HUES48 (cell line): ENCODE data around the gene ACTRT2.

Source experiments
- H3K27ac ChIP-seq: one replicate; pipeline ENCODE4 v1.7.0; 2013; ENCODE audit warnings: low read depth, low read length, inconsistent platforms
- H3K27me3 ChIP-seq: 2 replicates; pipeline ENCODE4 v1.6.1; 2013; ENCODE audit warnings: mild to moderate bottlenecking, low read length; ENCODE audit not compliant: control insufficient read depth, insufficient read depth
- H3K36me3 ChIP-seq: 2 replicates; pipeline ENCODE4 v1.6.1; 2013; ENCODE audit warnings: low read length; ENCODE audit not compliant: control insufficient read depth, insufficient read depth
- H3K4me1 ChIP-seq: 2 replicates; pipeline ENCODE4 v1.6.1; 2013; ENCODE audit warnings: mild to moderate bottlenecking, low read length; ENCODE audit not compliant: control insufficient read depth, insufficient read depth
- H3K4me3 ChIP-seq: 2 replicates; pipeline ENCODE4 v1.5.1; 2013; ENCODE audit warnings: mild to moderate bottlenecking, low read depth, low read length
- H3K9ac ChIP-seq: 2 replicates; pipeline ENCODE4 v1.6.1; 2013; ENCODE audit warnings: mild to moderate bottlenecking, low read depth, low read length, moderate library complexity
- H3K9me3 ChIP-seq: 2 replicates; pipeline ENCODE4 v1.6.1; 2013; ENCODE audit warnings: low read length; ENCODE audit not compliant: control insufficient read depth, insufficient read depth

Gene ACTRT2

GRCh38 chr1:2985067-2985561, 36.2 kb upstream of the ACTRT2 start:
- Histone ChIP-seq H3K27me3 (no peaks in the 10 kb centered on the region), H3K9me3 (no peaks in the 10 kb centered on the region), H3K4me3 (no peak overlapping the region)

GRCh38 chr1:2985694-2986548, 35.3 kb upstream of the ACTRT2 start:
- Histone ChIP-seq H3K9ac (no peak overlapping the region), H3K4me1 (no peaks in the 10 kb centered on the region), H3K36me3 (no peaks in the 10 kb centered on the region), H3K4me3 (no peak overlapping the region), H3K9me3 (no peaks in the 10 kb centered on the region; the same call in 1 of the 2 replicates), H3K27me3 (no peaks in the 10 kb centered on the region), H3K27ac (no peak overlapping the region)

More at GRCh38 chr1:2985067-2985561, 36.2 kb upstream of the ACTRT2 start:
- Histone ChIP-seq H3K4me1 (no peaks in the 10 kb centered on the region), H3K27ac (no peak overlapping the region), H3K9ac (no peak overlapping the region), H3K36me3 (no peaks in the 10 kb centered on the region)

GRCh38 chr1:2986549-2987305, 34.5 kb upstream of the ACTRT2 start:
- H3K9ac ChIP-seq, result no peak overlapping the region
- H3K4me3 ChIP-seq, result no peak overlapping the region
- no peaks in the 10 kb centered on the region for H3K36me3 ChIP-seq
- H3K27me3 ChIP-seq, result no peaks in the 10 kb centered on the region
- H3K9me3 ChIP-seq, result peaks cover under 1% of the 10 kb centered on the region; the same call in 1 of the 2 replicates
- H3K4me1 ChIP-seq, result no peaks in the 10 kb centered on the region
- H3K27ac ChIP-seq, result no peak overlapping the region

DNA sequence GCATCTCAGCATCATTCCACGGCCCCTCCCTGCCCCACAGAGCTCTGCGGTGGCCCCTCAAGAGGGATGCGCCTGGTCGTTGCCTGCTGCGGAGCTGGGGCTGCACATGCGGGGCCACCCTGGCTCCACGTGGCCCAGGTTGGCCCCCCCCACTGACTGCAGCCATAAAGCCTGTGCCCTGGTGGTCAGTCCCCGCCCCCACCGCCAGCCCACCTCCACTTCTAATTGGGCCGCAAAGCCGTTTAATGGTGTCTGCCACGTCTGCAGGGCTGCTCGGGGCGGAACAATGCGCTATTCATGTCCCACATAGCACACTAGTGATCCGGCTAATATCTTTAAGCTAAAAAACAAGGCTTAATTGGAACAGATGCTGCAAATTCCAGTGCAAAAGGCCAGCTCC, 33.5 kb upstream of the ACTRT2 start:
- no peak overlapping the region for H3K9ac ChIP-seq
- H3K4me1 ChIP-seq, result no peaks in the 10 kb centered on the region
- no peak overlapping the region for H3K27ac ChIP-seq
- no peak overlapping the region for H3K4me3 ChIP-seq
- H3K9me3 ChIP-seq, result peaks cover 3% of the 10 kb centered on the region; the same call in 1 of the 2 replicates
- H3K27me3 ChIP-seq, result no peaks in the 10 kb centered on the region
- no peaks in the 10 kb centered on the region for H3K36me3 ChIP-seq

DNA sequence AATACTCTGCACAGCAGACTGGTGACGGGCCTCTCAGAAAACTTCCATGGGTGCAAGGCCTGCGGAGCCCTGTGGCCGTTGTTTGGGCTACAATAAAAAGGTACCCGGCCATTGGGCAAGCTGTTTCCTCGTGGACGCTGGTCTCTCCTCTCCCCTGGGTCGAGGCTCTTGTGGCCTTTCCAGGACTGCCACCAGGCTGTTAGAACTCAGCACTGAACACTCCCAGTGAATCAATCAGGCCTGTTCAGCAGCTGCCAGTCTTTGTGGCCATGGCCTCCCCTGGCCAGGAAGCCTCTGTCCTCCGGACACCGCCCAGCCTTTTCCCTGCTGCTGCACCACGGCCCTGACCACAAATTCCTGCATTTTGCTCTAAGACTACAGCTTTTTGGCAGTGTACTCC, 33.0 kb upstream of the ACTRT2 start:
- H3K36me3 ChIP-seq, result no peaks in the 10 kb centered on the region
- peaks cover 3% of the 10 kb centered on the region; the same call in 1 of the 2 replicates for H3K9me3 ChIP-seq
- no peak overlapping the region for H3K4me3 ChIP-seq
- no peak overlapping the region for H3K27ac ChIP-seq
- H3K4me1 ChIP-seq, result no peaks in the 10 kb centered on the region
- no peaks in the 10 kb centered on the region for H3K27me3 ChIP-seq
- no peak overlapping the region for H3K9ac ChIP-seq

- no peak overlapping the region for H3K4me3 ChIP-seq
- H3K9ac ChIP-seq, result no peak overlapping the region
- no peaks in the 10 kb centered on the region for H3K36me3 ChIP-seq
- no peaks in the 10 kb centered on the region for H3K27me3 ChIP-seq
- peaks cover 12% of the 10 kb centered on the region; the same call in 1 of the 2 replicates for H3K9me3 ChIP-seq
- no peak overlapping the region for H3K27ac ChIP-seq
- no peaks in the 10 kb centered on the region for H3K4me1 ChIP-seq
These were observed 32.1 kb upstream of the ACTRT2 start for GRCh38 chr1:2989185-2989584.

DNA sequence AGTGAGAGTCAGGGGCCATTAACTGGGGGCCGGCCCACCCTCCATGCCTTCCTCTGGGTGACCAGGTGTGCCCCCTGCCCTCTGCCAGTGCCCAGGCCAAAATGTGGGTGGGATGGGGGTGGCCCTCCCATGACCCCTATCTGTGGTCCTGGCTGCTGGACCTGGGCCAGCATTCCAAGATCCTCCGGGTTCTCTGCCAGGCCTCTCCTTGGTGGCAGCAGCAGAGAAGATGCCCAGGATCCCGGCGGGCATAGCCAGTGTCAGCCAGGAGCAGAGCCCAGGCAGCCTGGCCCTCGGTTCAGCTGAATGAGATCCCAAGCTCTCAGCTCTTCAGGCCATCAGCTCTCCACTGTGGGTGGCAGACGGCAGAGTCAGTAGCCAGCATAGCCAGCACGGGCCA, 31.3 kb upstream of the ACTRT2 start:
- H3K27me3 ChIP-seq, result no peaks in the 10 kb centered on the region
- no peaks in the 10 kb centered on the region for H3K4me1 ChIP-seq
- no peak overlapping the region for H3K4me3 ChIP-seq
- H3K36me3 ChIP-seq, result no peaks in the 10 kb centered on the region
- no peak overlapping the region for H3K9ac ChIP-seq
- peaks cover 18% of the 10 kb centered on the region; the same call in 1 of the 2 replicates for H3K9me3 ChIP-seq
- no peak overlapping the region for H3K27ac ChIP-seq

GRCh38 chr1:2990376-2991115, 30.7 kb upstream of the ACTRT2 start:
- Histone ChIP-seq H3K4me3 (no peak overlapping the region), H3K36me3 (no peaks in the 10 kb centered on the region), H3K9ac (no peak overlapping the region), H3K27me3 (no peaks in the 10 kb centered on the region), H3K9me3 (peaks cover 19% of the 10 kb centered on the region; the same call in 1 of the 2 replicates), H3K27ac (no peak overlapping the region), H3K4me1 (no peaks in the 10 kb centered on the region)

DNA sequence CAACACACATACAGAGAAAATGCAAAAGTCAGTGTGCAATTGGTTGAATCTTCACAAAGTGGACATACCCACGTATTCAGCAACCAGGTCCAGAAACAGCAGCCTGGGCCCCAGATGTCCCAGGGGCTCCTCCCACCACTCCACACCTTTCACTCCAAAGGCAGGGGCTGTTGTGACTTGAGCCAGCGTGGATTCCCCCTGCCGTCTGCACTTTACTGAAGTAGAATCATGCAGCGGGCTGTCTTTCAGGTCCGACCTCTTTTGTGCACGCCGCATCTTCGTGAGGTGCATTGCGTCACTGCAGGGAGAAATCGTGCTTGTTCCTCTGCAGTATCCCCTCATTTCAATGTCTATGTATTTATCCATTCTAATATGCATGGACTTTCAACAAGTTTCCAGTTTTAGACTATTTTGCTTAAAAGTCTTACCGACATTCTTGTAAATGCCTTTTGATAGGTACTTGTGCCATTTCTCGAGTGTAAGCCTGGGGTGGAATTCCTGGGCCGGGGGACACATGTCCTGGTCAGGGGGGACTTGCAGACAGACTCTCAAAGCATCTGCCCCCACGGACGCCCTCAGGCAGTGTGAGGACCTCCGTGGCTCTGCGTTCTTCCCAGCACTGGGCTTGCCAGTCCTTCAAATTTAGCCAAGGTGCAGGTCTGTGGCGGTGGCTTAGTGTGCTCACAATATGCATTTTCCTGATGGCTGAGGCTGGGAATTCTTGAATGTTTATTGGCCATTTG, 29.3 kb upstream of the ACTRT2 start:
- Histone ChIP-seq H3K9me3 (peaks cover 24% of the 10 kb centered on the region), H3K36me3 (no peaks in the 10 kb centered on the region), H3K27ac (no peak overlapping the region), H3K9ac (no peak overlapping the region), H3K27me3 (no peaks in the 10 kb centered on the region), H3K4me1 (no peaks in the 10 kb centered on the region), H3K4me3 (no peak overlapping the region)

DNA sequence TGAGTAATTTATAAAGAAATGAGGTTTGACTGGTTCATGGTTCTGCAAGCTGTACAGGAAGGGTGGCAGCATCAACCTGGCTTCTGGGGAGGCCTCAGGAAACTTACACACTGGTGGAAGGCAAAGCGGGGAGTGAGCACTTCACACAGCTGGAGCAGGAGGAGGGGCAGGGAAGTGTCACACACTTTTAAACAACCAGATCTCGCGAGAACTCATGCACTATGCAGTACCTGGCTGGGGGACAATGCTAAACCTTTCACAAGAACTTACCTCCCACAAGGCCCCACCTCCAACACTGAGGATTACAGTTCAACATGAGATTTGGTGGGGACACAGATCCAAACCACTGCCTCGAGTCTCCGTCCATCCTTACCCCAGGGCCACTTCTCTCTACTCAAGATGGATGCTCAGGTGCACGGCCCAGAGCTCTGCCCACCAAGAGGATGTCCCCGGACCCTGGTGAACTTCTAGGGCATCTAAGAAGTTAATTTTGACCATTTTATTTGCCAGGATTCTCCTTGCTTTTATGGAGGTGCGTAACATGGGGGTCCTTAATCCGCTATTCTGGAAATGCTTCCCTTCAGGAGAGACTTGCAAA, 22.7 kb upstream of the ACTRT2 start:
- no peak overlapping the region for H3K4me3 ChIP-seq
- H3K27me3 ChIP-seq, result no peaks in the 10 kb centered on the region
- H3K27ac ChIP-seq, result no peak overlapping the region
- H3K9me3 ChIP-seq, result peaks cover 43% of the 10 kb centered on the region
- no peaks in the 10 kb centered on the region for H3K4me1 ChIP-seq
- no peak overlapping the region for H3K9ac ChIP-seq
- no peaks in the 10 kb centered on the region for H3K36me3 ChIP-seq
